OCI-LY1 (cell line): ENCODE measurements around the gene WDR82.
"Not testable (repeated sequence)": the region's sequence is repeated elsewhere in the genome, so short reads cannot be mapped to it uniquely, and the experiment has no call there.

Experiments
- H2AFZ ChIP-seq: fragments of 200-600 bp; sonication (generic), shearing (Covaris generic); 2 replicates; pipeline ENCODE4 v1.6.0; 2014; ENCODE audit warnings: antibody characterized with exemption, mild to moderate bottlenecking, low read length
- H3F3A ChIP-seq: fragments of 200-600 bp; sonication (generic), shearing (Covaris generic); 2 replicates; pipeline ENCODE4 v1.6.0; 2014; ENCODE audit warnings: mild to moderate bottlenecking, antibody characterized with exemption, low read length, moderate library complexity; ENCODE audit not compliant: insufficient read depth
- H3K27ac ChIP-seq: fragments of 200-600 bp; sonication (generic); 2 replicates; pipeline ENCODE4 v1.5.1; 2014; ENCODE audit warnings: low read length, mixed run types, mild to moderate bottlenecking, low read depth; ENCODE audit not compliant: poor library complexity, severe bottlenecking
- H3K27me3 ChIP-seq: fragments of 200-600 bp; sonication (generic); 2 replicates; pipeline ENCODE4 v1.6.0; 2014; ENCODE audit warnings: antibody characterized with exemption, mild to moderate bottlenecking, low read length, moderate library complexity; ENCODE audit not compliant: insufficient read depth
- H3K36me3 ChIP-seq: fragments of 200-600 bp; sonication (generic); 2 replicates; pipeline ENCODE4 v1.6.1; 2014; ENCODE audit warnings: mild to moderate bottlenecking, antibody characterized with exemption, low read length, moderate library complexity, mixed read lengths; ENCODE audit not compliant: insufficient read depth
- H3K4me1 ChIP-seq: fragments of 200-600 bp; sonication (generic); 2 replicates; pipeline ENCODE4 v1.5.1; 2014; ENCODE audit warnings: mild to moderate bottlenecking, low read length, moderate library complexity; ENCODE audit not compliant: insufficient read depth, severe bottlenecking
- H3K4me2 ChIP-seq: fragments of 200-600 bp; sonication (generic), shearing (Covaris generic); 2 replicates; pipeline ENCODE4 v1.6.1; 2014; ENCODE audit warnings: low read length
- H3K4me3 ChIP-seq: fragments of 200-600 bp; sonication (generic); 2 replicates; pipeline ENCODE4 v1.5.1; 2014; ENCODE audit warnings: low read length, low read depth, mild to moderate bottlenecking, mixed read lengths; ENCODE audit not compliant: poor library complexity, severe bottlenecking
- H3K79me2 ChIP-seq: fragments of 200-600 bp; shearing (Covaris generic); 2 replicates; pipeline ENCODE4 v1.6.1; 2016; ENCODE audit warnings: mixed run types, low read length, mixed read lengths; ENCODE audit not compliant: insufficient read depth
- H3K9ac ChIP-seq: fragments of 200-600 bp; sonication (generic), shearing (Covaris generic); 2 replicates; pipeline ENCODE4 v1.6.1; 2014; ENCODE audit warnings: mild to moderate bottlenecking, low read length, mixed read lengths
- H3K9me2 ChIP-seq: fragments of 200-600 bp; sonication (generic), shearing (Covaris generic); 2 replicates; pipeline ENCODE4 v1.6.1; 2014; ENCODE audit warnings: low read depth, mild to moderate bottlenecking, low read length, mixed read lengths
- H3K9me3 ChIP-seq: fragments of 200-600 bp; shearing (Covaris generic); 2 replicates; pipeline ENCODE4 v1.6.1; 2014; ENCODE audit warnings: low read length, mixed read lengths
- H4K20me1 ChIP-seq: fragments of 200-600 bp; sonication (generic), shearing (Covaris generic); 2 replicates; pipeline ENCODE4 v1.6.0; 2016; ENCODE audit warnings: mild to moderate bottlenecking, low read length; ENCODE audit not compliant: insufficient read depth
- CTCF ChIP-seq: fragments of 200-600 bp; sonication (generic), shearing (Covaris generic); IDR thresholded peaks from 2 replicates; pipeline ENCODE4 v1.5.1; 2017; ENCODE audit warnings: mild to moderate bottlenecking, antibody characterized with exemption, low read length, moderate library complexity, mixed read lengths
- EZH2 ChIP-seq: fragments of 200-600 bp; sonication (generic), shearing (Covaris generic); IDR thresholded peaks from 2 replicates; pipeline ENCODE4 v1.8.0; 2017; ENCODE audit warnings: borderline replicate concordance, mixed run types, mild to moderate bottlenecking, antibody characterized with exemption, low read length, moderate library complexity, mixed read lengths

The WDR82 gene

GRCh38 chr3:52277071-52277964, 1.1 kb downstream of the WDR82 start:
- Histone ChIP-seq H3K9me2 (no peaks in the 10 kb centered on the region), H3K79me2 (peaks cover 58% of the 10 kb centered on the region), H2AFZ (no peak overlapping the region), H3F3A (no peaks in the 10 kb centered on the region), H3K4me1 (peaks cover 48% of the 10 kb centered on the region), H3K4me2 (peak overlapping the region; percentile 98), H3K9ac (peak overlapping the region; percentile 77), H4K20me1 (no peaks in the 10 kb centered on the region), H3K9me3 (no peaks in the 10 kb centered on the region), H3K27ac (peak overlapping the region; percentile 81), H3K36me3 (peaks cover 40% of the 10 kb centered on the region), H3K4me3 (peak overlapping the region; percentile 92), H3K27me3 (no peaks in the 10 kb centered on the region)
- TF ChIP-seq CTCF (no peak), EZH2 (no peak)

GRCh38 chr3:52274781-52275180, 3.7 kb downstream of the WDR82 start:
- H3K9me3 ChIP-seq, H2AFZ ChIP-seq, H3K4me2 ChIP-seq, H3K27ac ChIP-seq, H3F3A ChIP-seq, H3K9ac ChIP-seq, H3K9me2 ChIP-seq, H3K27me3 ChIP-seq, H3K4me3 ChIP-seq, H4K20me1 ChIP-seq: not testable (repeated sequence)
- Histone ChIP-seq H3K79me2 (peaks cover 82% of the 10 kb centered on the region), H3K36me3 (peaks cover 57% of the 10 kb centered on the region), H3K4me1 (peaks cover 59% of the 10 kb centered on the region)

GRCh38 chr3:52272831-52273230, 5.6 kb downstream of the WDR82 start:
- Histone ChIP-seq H3F3A (no peaks in the 10 kb centered on the region), H3K9me3 (no peaks in the 10 kb centered on the region), H3K4me1 (peaks cover 50% of the 10 kb centered on the region), H3K79me2 (peaks cover 87% of the 10 kb centered on the region), H3K4me2 (no peak overlapping the region), H4K20me1 (no peaks in the 10 kb centered on the region), H3K27ac (no peak overlapping the region), H2AFZ (no peak overlapping the region), H3K9me2 (no peaks in the 10 kb centered on the region), H3K9ac (no peak overlapping the region), H3K36me3 (peaks cover 76% of the 10 kb centered on the region), H3K27me3 (no peaks in the 10 kb centered on the region), H3K4me3 (no peak overlapping the region)
- TF ChIP-seq EZH2 (no peak), CTCF (no peak)

- Histone ChIP-seq H3K36me3 (peaks cover 83% of the 10 kb centered on the region), H3K4me2 (peak overlapping the region; percentile 40; the same call in 1 of the 2 replicates), H3K79me2 (peaks cover 80% of the 10 kb centered on the region), H3K4me1 (peaks cover 50% of the 10 kb centered on the region)
- not testable (repeated sequence) for H3K27me3 ChIP-seq, H3F3A ChIP-seq, H4K20me1 ChIP-seq, H3K9me3 ChIP-seq, H2AFZ ChIP-seq, H3K9ac ChIP-seq, H3K4me3 ChIP-seq, H3K27ac ChIP-seq, H3K9me2 ChIP-seq
These were observed 6.3 kb downstream of the WDR82 start for GRCh38 chr3:52272172-52272571.
